ENCODE data around the gene FRRS1L.

- TF ChIP-seq CTCF (IDR thresholded peaks at IDR 0.05) (no peak), POLR2A (IDR thresholded peaks at IDR 0.05) (no peak)
Measured at GRCh38 chr9:109115931-109116526, 51.0 kb downstream of the FRRS1L start.
